ENCODE results near the gene TLCD2. TPM values are rescaled to one million over a fixed set of nuclear protein-coding genes. Genes with fewer than 3 reads are reported as not detected.
A peak's percentile ranks its signal among the peaks of the same experiment; 100 is the strongest.
"Not testable (repeated sequence)": the region's sequence is repeated elsewhere in the genome, so short reads cannot be mapped to it uniquely, and the experiment has no call there.

TLCD2 gene
- total RNA-seq, 1 experiment from 2014 or later, result 2.1 TPM

- Histone ChIP-seq H3K9me3 (ENCODE audit: low read depth, low read length, poor library complexity, severe bottlenecking) (no peaks in the 10 kb centered on the region), H3K4me3 (ENCODE audit: low read depth, low read length, poor library complexity, severe bottlenecking) (no peak overlapping the region), H3K4me1 (ENCODE audit: insufficient read depth, low read length, poor library complexity, severe bottlenecking) (peaks cover 3% of the 10 kb centered on the region), H3K27me3 (replicated peaks; ENCODE audit: insufficient read depth, low read depth, low read length, poor library complexity) (no peaks in the 10 kb centered on the region), H3K27ac (ENCODE audit: low read depth, low read length, poor library complexity, severe bottlenecking) (no peak overlapping the region), H3K36me3 (ENCODE audit: insufficient read depth, low read length, poor library complexity, severe bottlenecking) (no peaks in the 10 kb centered on the region)
- POLR2A ChIA-PET (ENCODE audit: low non-redundant PET), result no interaction called here
- no peak for TF ChIP-seq EZH2 (IDR thresholded peaks at IDR 0.05; ENCODE audit: borderline replicate concordance, low read depth, low read length, poor library complexity, severe bottlenecking)
- TF ChIP-seq, protein P1, sequence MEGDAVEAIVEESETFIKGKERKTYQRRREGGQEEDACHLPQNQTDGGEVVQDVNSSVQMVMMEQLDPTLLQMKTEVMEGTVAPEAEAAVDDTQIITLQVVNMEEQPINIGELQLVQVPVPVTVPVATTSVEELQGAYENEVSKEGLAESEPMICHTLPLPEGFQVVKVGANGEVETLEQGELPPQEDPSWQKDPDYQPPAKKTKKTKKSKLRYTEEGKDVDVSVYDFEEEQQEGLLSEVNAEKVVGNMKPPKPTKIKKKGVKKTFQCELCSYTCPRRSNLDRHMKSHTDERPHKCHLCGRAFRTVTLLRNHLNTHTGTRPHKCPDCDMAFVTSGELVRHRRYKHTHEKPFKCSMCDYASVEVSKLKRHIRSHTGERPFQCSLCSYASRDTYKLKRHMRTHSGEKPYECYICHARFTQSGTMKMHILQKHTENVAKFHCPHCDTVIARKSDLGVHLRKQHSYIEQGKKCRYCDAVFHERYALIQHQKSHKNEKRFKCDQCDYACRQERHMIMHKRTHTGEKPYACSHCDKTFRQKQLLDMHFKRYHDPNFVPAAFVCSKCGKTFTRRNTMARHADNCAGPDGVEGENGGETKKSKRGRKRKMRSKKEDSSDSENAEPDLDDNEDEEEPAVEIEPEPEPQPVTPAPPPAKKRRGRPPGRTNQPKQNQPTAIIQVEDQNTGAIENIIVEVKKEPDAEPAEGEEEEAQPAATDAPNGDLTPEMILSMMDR (conservative IDR thresholded peaks at IDR 0.05; ENCODE audit: low read depth, low read length), result no peak
- CTCF ChIA-PET, result no interaction called here
- no peak for DNase-seq (ENCODE audit: low spot score)
- BruUV-seq (replicated peaks), result TSS peak; percentile 34
- intact Hi-C loops (cut with micrococcal nuclease; ENCODE audit: unreplicated experiment), result no loop called here
Observed at GRCh38 chr17:1725642-1726511, 15.7 kb upstream of the TLCD2 start.

DNA sequence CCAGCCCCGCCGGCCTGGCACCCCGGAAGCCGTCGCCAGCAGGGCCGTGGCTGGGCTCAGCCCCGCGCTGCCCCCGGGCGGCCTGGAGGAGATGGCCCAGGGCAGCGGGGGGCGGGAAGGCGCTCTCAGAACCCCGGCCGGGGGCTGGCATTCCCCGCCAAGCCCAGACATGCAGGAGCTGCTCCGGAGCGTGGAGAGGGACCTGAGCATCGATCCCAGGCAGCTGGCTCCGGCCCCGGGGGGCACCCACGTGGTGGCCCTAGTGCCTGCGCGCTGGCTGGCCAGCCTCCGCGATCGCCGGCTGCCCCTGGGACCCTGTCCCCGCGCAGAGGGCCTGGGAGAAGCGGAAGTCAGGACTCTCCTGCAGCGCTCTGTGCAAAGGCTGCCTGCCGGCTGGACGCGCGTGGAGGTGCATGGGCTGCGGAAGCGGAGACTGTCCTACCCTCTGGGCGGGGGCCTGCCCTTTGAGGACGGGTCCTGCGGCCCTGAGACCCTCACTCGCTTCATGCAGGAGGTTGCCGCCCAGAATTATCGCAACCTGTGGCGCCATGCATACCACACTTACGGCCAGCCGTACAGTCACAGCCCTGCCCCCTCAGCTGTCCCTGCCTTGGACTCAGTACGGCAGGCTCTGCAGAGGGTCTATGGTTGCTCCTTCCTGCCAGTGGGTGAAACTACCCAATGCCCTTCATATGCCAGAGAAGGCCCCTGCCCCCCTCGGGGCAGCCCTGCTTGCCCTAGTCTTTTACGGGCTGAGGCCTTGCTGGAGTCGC is 14.9 kb upstream of the TLCD2 start:
- TF ChIP-seq EZH2 (IDR thresholded peaks at IDR 0.05; ENCODE audit: borderline replicate concordance, low read depth, low read length, poor library complexity, severe bottlenecking), result no peak
- TF ChIP-seq, protein P1 (conservative IDR thresholded peaks at IDR 0.05; ENCODE audit: low read depth, low read length), result no peak
- H3K4me1 ChIP-seq (ENCODE audit: insufficient read depth, low read length, poor library complexity, severe bottlenecking), result peaks cover 3% of the 10 kb centered on the region
- ChIA-PET POLR2A (ENCODE audit: low non-redundant PET) (no interaction called here), CTCF (interaction anchor here (0.5 kb wide), 1 partner anchor 158 kb away, joined by 4 read pairs; no protein-coding TSS in a partner anchor)
- H3K4me3 ChIP-seq (ENCODE audit: low read depth, low read length, poor library complexity, severe bottlenecking), result peak overlapping the region; percentile 71
- peak; percentile 28 for DNase-seq (ENCODE audit: low spot score)
- H3K36me3 ChIP-seq (ENCODE audit: insufficient read depth, low read length, poor library complexity, severe bottlenecking), result no peaks in the 10 kb centered on the region
- intact Hi-C loops (cut with micrococcal nuclease; ENCODE audit: unreplicated experiment), result loop anchor here (5.0 kb wide), 1 partner anchor 37 kb away; the partner anchor contains the start of gene SERPINF1
- H3K9me3 ChIP-seq (ENCODE audit: low read depth, low read length, poor library complexity, severe bottlenecking), result no peaks in the 10 kb centered on the region
- no peaks in the 10 kb centered on the region for H3K27me3 ChIP-seq (replicated peaks; ENCODE audit: insufficient read depth, low read depth, low read length, poor library complexity)
- no TSS peak for BruUV-seq (replicated peaks)
- H3K27ac ChIP-seq (ENCODE audit: low read depth, low read length, poor library complexity, severe bottlenecking), result peak overlapping the region; percentile 65

- POLR2A ChIA-PET (ENCODE audit: low non-redundant PET), result no interaction called here
- BruUV-seq (replicated peaks), result no TSS peak
- H3K4me3 ChIP-seq (ENCODE audit: low read depth, low read length, poor library complexity, severe bottlenecking), result peak within 1 kb of the TSS; percentile 71
- H3K4me1 ChIP-seq (ENCODE audit: insufficient read depth, low read length, poor library complexity, severe bottlenecking), result peaks cover 3% of the 10 kb centered on the region
- no peak for TF ChIP-seq EZH2 (IDR thresholded peaks at IDR 0.05; ENCODE audit: borderline replicate concordance, low read depth, low read length, poor library complexity, severe bottlenecking)
- TF ChIP-seq, protein P1 (conservative IDR thresholded peaks at IDR 0.05; ENCODE audit: low read depth, low read length), result no peak
- intact Hi-C loops (cut with micrococcal nuclease; ENCODE audit: unreplicated experiment), result loop anchor here (5.0 kb wide), 1 partner anchor 38 kb away; the partner anchor contains the start of gene SERPINF1
- H3K9me3 ChIP-seq (ENCODE audit: low read depth, low read length, poor library complexity, severe bottlenecking), result no peaks in the 10 kb centered on the region
- H3K27ac ChIP-seq (ENCODE audit: low read depth, low read length, poor library complexity, severe bottlenecking), result peak within 1 kb of the TSS; percentile 65
- CTCF ChIA-PET, result interaction anchor here (0.5 kb wide), 1 partner anchor 157 kb away, joined by 4 read pairs; no protein-coding TSS in a partner anchor
- DNase-seq (ENCODE audit: low spot score), result peak; percentile 89
- no peaks in the 10 kb centered on the region for H3K36me3 ChIP-seq (ENCODE audit: insufficient read depth, low read length, poor library complexity, severe bottlenecking)
- H3K27me3 ChIP-seq (replicated peaks; ENCODE audit: insufficient read depth, low read depth, low read length, poor library complexity), result no peaks in the 10 kb centered on the region
Observed at GRCh38 chr17:1724351-1724868, 14.2 kb upstream of the TLCD2 start, which contains the start of gene WDR81. Gene WDR81, plus strand, starts transcription at chr17:1724704. Its CDS starts 256 bp downstream, at chr17:1724960.

DNA sequence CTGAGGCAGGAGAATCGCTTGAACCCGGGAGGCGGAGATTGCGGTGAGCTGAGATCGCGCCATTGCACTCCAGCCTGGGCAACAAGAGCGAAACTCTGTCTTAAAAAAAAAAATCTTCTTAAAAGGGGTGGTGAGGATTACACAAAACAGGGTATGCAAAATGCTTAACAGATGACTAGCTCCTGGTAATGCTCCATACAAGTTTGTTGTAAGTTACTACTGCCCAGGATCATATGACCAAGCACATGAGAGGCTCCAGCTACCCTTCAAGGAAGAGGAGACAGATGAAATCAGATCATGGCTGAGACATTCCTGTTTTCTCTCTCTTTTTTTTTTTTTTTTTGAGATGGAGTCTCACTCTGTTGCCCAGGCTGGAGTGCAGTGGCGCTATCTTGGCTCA is 11.8 kb upstream of the TLCD2 start:
- intact Hi-C loops (cut with micrococcal nuclease; ENCODE audit: unreplicated experiment), result loop anchor here (1.0 to 5.0 kb wide), 2 partner anchors 40 to 62 kb away; partner anchors contain the start of gene SERPINF1
- ChIA-PET CTCF (interaction anchor here (0.7 to 1.4 kb wide), 3 partner anchors 62 to 158 kb away, joined by 3 to 10 read pairs (median 5); no protein-coding TSS in a partner anchor), POLR2A (ENCODE audit: low non-redundant PET) (interaction anchor here (0.6 kb wide), 1 partner anchor 244 kb away, joined by 4 read pairs; no protein-coding TSS in a partner anchor)
- not testable (repeated sequence) for H3K27me3 ChIP-seq (replicated peaks; ENCODE audit: insufficient read depth, low read depth, low read length, poor library complexity); H3K4me3 ChIP-seq (ENCODE audit: low read depth, low read length, poor library complexity, severe bottlenecking); H3K9me3 ChIP-seq (ENCODE audit: low read depth, low read length, poor library complexity, severe bottlenecking); H3K27ac ChIP-seq (ENCODE audit: low read depth, low read length, poor library complexity, severe bottlenecking); DNase-seq (ENCODE audit: low spot score); H3K36me3 ChIP-seq (ENCODE audit: insufficient read depth, low read length, poor library complexity, severe bottlenecking); BruUV-seq (replicated peaks)
- H3K4me1 ChIP-seq (ENCODE audit: insufficient read depth, low read length, poor library complexity, severe bottlenecking), result peaks cover 12% of the 10 kb centered on the region
